GM10847 (cell line): Measurements from ENCODE around the gene CHPF.

Experiments
- POLR2A ChIP-seq: IDR thresholded peaks from 2 replicates; pipeline ENCODE4 v1.6.1; 2011; ENCODE audit not compliant: insufficient read length; ENCODE audit errors: extremely low read depth

The CHPF gene

DNA sequence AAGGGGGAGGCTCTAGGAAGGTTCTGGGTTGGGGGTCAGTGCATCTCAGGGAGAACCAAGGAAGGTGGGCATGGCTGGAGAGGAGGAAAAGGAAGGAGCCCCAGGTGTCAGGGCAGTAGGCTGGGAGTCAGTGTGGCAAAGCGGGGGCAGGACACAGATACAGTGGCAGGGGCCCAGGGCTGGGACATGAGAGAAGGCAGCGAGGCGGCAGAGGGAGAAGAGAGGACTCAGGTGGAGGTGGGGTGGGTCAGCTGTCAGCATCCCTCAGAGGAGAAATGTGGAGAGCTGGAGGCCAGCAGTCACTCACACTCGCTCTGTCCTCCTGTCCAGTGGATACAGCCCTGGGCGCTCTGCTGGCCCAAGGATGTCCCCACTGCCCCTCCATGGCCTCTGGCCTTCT is 50.5 kb downstream of the CHPF start:
- TF ChIP-seq POLR2A, result no peak

DNA sequence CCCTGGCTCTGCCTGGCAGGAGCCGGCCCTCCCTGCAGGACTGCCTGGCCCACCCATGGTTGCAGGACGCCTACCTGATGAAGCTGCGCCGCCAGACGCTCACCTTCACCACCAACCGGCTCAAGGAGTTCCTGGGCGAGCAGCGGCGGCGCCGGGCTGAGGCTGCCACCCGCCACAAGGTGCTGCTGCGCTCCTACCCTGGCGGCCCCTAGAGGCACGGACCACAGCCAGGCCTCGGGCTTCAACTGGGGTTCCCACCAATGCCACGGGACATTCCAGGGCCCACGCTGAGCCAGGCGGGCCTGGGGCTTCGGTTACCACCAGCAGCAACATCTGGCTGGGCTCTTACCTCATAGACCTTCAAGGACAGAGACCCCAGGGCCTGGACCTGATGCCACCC is 51.0 kb downstream of the CHPF start:
- TF ChIP-seq POLR2A, result no peak

DNA sequence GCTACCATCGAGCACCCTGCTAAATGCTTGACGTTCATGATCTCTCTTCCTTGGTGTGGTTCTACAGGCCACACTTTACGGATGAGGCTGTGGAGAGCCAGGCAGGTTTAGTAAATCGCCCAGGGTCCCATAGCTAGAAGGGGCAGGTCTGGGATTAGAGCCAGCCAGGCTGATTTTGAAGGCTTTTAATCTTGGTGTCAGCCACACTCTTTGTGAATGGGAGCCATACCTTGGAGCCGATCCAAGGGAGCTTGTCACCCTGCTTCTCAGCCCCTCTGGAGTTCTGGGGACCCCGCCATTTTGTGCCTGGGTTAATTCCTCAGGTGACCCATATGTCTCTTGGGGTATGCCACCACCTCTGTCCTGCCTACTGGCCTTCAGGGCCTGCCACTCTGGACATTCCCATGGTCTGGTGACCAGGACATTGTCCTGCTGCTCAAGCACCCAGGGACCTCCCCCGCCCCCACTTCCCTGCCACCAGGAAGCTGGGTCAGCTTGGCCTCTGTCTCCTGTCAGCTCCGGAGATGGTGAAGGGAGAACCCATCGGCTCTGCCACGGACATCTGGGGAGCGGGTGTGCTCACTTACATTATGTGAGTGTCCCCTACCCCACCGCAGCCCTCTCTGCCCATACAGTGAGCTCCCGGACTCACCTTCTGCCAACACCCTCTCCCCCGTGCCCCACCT is 52.2 kb downstream of the CHPF start:
- no peak for TF ChIP-seq POLR2A

DNA sequence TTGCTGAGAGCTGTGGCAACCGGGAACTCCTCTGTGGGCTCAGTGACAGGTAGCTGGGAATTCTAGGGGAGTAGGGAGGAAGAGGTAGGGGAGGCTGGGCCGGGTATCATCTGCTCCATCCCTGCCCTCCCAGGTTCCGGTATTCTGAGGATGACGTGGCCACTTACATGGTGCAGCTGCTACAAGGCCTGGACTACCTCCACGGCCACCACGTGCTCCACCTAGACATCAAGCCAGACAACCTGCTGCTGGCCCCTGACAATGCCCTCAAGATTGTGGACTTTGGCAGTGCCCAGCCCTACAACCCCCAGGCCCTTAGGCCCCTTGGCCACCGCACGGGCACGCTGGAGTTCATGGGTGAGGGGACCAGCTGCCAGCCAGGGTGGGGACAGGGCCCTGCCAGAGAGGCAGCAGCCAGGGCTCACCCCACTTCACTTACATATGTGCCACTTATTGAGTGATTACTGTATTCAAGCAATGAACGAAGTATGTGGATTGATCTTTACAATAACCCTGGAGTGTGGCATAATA is 52.9 kb downstream of the CHPF start:
- TF ChIP-seq POLR2A, result no peak

DNA sequence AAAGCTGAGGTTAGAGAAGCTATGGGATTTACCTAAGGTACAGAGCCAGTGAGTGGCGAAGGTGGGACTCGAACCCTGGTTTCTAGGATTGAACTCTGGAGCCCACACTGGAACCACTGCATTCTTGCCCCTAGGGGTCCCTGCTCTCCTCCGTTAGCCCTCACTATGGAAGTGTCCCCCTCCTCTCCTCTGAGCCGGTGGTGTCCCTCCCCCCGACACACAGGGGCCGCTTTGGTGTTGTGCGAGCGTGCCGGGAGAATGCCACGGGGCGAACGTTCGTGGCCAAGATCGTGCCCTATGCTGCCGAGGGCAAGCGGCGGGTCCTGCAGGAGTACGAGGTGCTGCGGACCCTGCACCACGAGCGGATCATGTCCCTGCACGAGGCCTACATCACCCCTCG is 53.4 kb downstream of the CHPF start:
- no peak for TF ChIP-seq POLR2A

DNA sequence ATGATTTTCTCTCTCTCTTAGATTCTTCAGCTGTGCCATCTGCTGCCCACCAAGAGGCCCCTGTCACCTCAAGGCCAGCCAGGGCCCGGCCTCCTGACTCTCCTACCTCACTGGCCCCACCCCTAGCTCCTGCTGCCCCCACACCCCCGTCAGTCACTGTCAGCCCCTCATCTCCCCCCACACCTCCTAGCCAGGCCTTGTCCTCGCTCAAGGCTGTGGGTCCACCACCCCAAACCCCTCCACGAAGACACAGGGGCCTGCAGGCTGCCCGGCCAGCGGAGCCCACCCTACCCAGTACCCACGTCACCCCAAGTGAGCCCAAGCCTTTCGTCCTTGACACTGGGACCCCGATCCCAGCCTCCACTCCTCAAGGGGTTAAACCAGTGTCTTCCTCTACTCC is 54.3 kb downstream of the CHPF start:
- no peak for TF ChIP-seq POLR2A
